Measurements from ENCODE around the gene TPRX1.

GRCh38 chr19:47805313-47805712 lies 962 bp upstream of the TPRX1 start:
- TF ChIP-seq CTCF (IDR thresholded peaks at IDR 0.05) (no peak), POLR2AphosphoS5 (IDR thresholded peaks at IDR 0.05) (no peak)
